Measurements from ENCODE around the gene GPATCH8. TPM values are rescaled to one million over a fixed set of nuclear protein-coding genes. Genes with fewer than 3 reads are reported as not detected.

GPATCH8 gene
- total RNA-seq, 1 donor from 2014 or later, result 70.9 TPM

GRCh38 chr17:44501866-44502375, 1.3 kb downstream of the GPATCH8 start:
- no peak for DNase-seq (ENCODE audit: low spot score, unreplicated experiment)
- H3K4me1 Mint-ChIP-seq (ENCODE audit: low read depth), result peaks cover 30% of the 10 kb centered on the region

GRCh38 chr17:44499722-44500121, 3.5 kb downstream of the GPATCH8 start:
- H3K27ac Mint-ChIP-seq, result no peak overlapping the region
- DNase-seq (ENCODE audit: low spot score, unreplicated experiment), result no peak
- no peaks in the 10 kb centered on the region for H3K27me3 Mint-ChIP-seq
- H3K36me3 Mint-ChIP-seq (ENCODE audit: insufficient read depth), result peaks cover 2% of the 10 kb centered on the region
- no peak for TF ChIP-seq CTCF (IDR thresholded peaks at IDR 0.05; ENCODE audit: unreplicated experiment)
- no peaks in the 10 kb centered on the region for H3K9me3 Mint-ChIP-seq (ENCODE audit: low read depth)
- peaks cover 30% of the 10 kb centered on the region for H3K4me1 Mint-ChIP-seq (ENCODE audit: low read depth)
- H3K4me3 Mint-ChIP-seq (ENCODE audit: low read depth), result peak overlapping the region; percentile 19

More at GRCh38 chr17:44501866-44502375, 1.3 kb downstream of the GPATCH8 start:
- Mint-ChIP-seq H3K27me3 (peaks cover 13% of the 10 kb centered on the region), H3K4me3 (ENCODE audit: low read depth) (peak overlapping the region; percentile 99), H3K9me3 (ENCODE audit: low read depth) (no peaks in the 10 kb centered on the region), H3K27ac (peak overlapping the region; percentile 100), H3K36me3 (ENCODE audit: insufficient read depth) (no peaks in the 10 kb centered on the region)
- TF ChIP-seq CTCF (IDR thresholded peaks at IDR 0.05; ENCODE audit: unreplicated experiment), result no peak

GRCh38 chr17:44496815-44497214, 6.4 kb downstream of the GPATCH8 start:
- DNase-seq (ENCODE audit: low spot score, unreplicated experiment), result no peak
- H3K9me3 Mint-ChIP-seq (ENCODE audit: low read depth), result no peaks in the 10 kb centered on the region
- H3K27ac Mint-ChIP-seq, result no peak overlapping the region
- H3K36me3 Mint-ChIP-seq (ENCODE audit: insufficient read depth), result peaks cover 2% of the 10 kb centered on the region
- H3K4me3 Mint-ChIP-seq (ENCODE audit: low read depth), result no peak overlapping the region
- H3K4me1 Mint-ChIP-seq (ENCODE audit: low read depth), result peaks cover 30% of the 10 kb centered on the region
- no peaks in the 10 kb centered on the region for H3K27me3 Mint-ChIP-seq
- TF ChIP-seq CTCF (IDR thresholded peaks at IDR 0.05; ENCODE audit: unreplicated experiment), result no peak

- H3K27me3 Mint-ChIP-seq, result no peaks in the 10 kb centered on the region
- no peak for DNase-seq (ENCODE audit: low spot score, unreplicated experiment)
- H3K4me3 Mint-ChIP-seq (ENCODE audit: low read depth), result no peak overlapping the region
- H3K27ac Mint-ChIP-seq, result no peak overlapping the region
- TF ChIP-seq CTCF (IDR thresholded peaks at IDR 0.05; ENCODE audit: unreplicated experiment), result no peak
- peaks cover 4% of the 10 kb centered on the region for H3K4me1 Mint-ChIP-seq (ENCODE audit: low read depth)
- no peaks in the 10 kb centered on the region for H3K9me3 Mint-ChIP-seq (ENCODE audit: low read depth)
- peaks cover 11% of the 10 kb centered on the region for H3K36me3 Mint-ChIP-seq (ENCODE audit: insufficient read depth)
Observed at GRCh38 chr17:44493339-44493738, 9.9 kb downstream of the GPATCH8 start.

- H3K27ac Mint-ChIP-seq, result no peak overlapping the region
- TF ChIP-seq CTCF (IDR thresholded peaks at IDR 0.05; ENCODE audit: unreplicated experiment), result no peak
- H3K27me3 Mint-ChIP-seq, result no peaks in the 10 kb centered on the region
- H3K9me3 Mint-ChIP-seq (ENCODE audit: low read depth), result no peaks in the 10 kb centered on the region
- DNase-seq (ENCODE audit: low spot score, unreplicated experiment), result no peak
- H3K4me1 Mint-ChIP-seq (ENCODE audit: low read depth), result peaks cover 3% of the 10 kb centered on the region
- peaks cover 11% of the 10 kb centered on the region for H3K36me3 Mint-ChIP-seq (ENCODE audit: insufficient read depth)
- no peak overlapping the region for H3K4me3 Mint-ChIP-seq (ENCODE audit: low read depth)
Observed at GRCh38 chr17:44492706-44493272, 10.4 kb downstream of the GPATCH8 start.
